WERI-Rb-1 (cell line): ENCODE results near the gene MEGF11.

ENCODE experiments used
- DNase-seq: peaks from one replicate; pipeline ENCODE4 v3.0.0-alpha.2; 2020
- H3K27ac ChIP-seq: fragments of 250-450 bp; sonication (Bioruptor Pico); 2 replicates; pipeline ENCODE4 v1.5.1; 2020; ENCODE audit warnings: mild to moderate bottlenecking, moderate library complexity
- H3K27me3 ChIP-seq: fragments of 250-450 bp; sonication (Bioruptor Pico); 2 replicates; pipeline ENCODE4 v1.5.1; 2021; ENCODE audit warnings: mild to moderate bottlenecking, low read depth, moderate library complexity; ENCODE audit not compliant: insufficient read depth, severe bottlenecking
- H3K36me3 ChIP-seq: fragments of 250-450 bp; sonication (Bioruptor Pico); 2 replicates; pipeline ENCODE4 v1.5.1; 2020; ENCODE audit warnings: mild to moderate bottlenecking, moderate library complexity
- H3K4me3 ChIP-seq: 2 replicates; pipeline ENCODE4 v1.5.1; 2011; ENCODE audit warnings: low read depth, mild to moderate bottlenecking, control low read depth, low read length
- H3K9me3 ChIP-seq: fragments of 250-450 bp; sonication (Bioruptor Pico); 2 replicates; pipeline ENCODE4 v1.5.1; 2021; ENCODE audit warnings: mild to moderate bottlenecking, moderate library complexity; ENCODE audit not compliant: severe bottlenecking
- TF ChIP-seq, protein P1 (sequence below): IDR thresholded peaks from 2 replicates; pipeline ENCODE4 v1.5.1; 2011; ENCODE audit warnings: low read depth, mild to moderate bottlenecking, control low read depth, inconsistent platforms, low read length

MEGF11 gene

DNA sequence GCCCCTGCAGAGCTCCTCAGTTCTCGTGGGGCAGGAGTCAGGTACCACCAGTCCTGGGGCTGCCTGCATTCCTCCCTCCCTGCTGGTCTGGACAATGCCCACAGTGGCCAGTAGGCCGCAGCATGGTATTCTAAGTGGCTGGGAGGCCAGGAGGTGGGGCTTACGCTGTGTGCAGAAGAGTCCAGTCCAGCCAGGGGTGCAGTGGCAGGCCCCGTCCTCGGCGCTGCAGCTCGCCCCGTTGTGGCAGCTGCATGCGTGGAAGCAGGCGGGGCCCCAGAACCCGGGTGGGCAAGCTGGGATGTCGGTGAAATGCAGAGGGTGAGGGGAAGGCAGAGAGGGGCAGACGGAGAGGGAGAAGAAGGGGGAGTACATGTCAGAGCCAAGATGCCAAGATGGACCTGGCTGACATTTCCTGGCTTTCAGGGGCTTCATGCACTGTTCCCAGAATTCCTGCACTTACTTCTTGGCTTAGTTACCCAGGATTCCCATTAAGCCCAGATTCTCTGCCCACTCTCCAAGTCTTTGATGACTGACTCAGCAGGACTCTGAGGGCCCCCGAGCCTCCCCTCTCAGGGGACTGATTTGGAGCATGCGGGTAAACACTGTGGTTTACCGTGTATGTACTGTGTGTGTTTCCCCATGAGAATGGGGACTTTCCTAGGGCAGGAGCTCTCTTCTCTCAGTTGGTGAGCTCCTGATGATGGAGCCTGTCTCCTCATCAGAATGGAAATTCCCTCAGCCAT, 336.7 kb downstream of the MEGF11 start:
- DNase-seq: peak; percentile 89
- Histone ChIP-seq H3K27ac (no peak overlapping the region), H3K9me3 (no peaks in the 10 kb centered on the region)

DNA sequence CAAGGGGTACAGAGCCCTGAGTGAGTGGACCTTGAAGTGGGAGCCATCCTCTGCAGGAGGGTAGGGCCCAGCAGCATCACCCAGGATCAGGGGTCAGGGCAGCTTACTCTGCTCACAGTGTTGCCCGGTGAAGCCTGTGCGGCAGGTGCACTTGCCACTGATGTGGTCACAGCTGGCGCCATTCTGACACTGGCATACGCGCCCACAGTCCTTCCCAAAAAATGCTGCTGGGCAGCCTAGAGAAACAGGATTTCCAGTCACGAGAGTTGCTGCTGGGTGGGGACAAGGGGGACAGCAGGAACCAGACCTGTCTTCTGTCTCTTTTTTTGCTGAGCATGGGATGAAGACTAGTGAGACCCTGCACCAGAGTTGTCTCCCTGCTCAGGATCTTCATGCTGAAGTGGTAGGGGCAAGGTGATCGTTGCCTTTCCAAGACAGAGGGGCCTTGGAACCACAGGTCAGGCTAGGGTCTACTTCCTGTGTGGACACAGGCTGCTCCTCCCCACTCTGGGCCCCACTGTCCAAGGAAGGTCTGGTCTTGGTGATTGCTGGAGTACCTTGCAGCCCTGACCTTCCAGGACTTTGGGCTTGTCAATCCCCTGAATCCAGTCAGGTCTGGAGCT, 337.4 kb downstream of the MEGF11 start:
- TF ChIP-seq, protein P1, sequence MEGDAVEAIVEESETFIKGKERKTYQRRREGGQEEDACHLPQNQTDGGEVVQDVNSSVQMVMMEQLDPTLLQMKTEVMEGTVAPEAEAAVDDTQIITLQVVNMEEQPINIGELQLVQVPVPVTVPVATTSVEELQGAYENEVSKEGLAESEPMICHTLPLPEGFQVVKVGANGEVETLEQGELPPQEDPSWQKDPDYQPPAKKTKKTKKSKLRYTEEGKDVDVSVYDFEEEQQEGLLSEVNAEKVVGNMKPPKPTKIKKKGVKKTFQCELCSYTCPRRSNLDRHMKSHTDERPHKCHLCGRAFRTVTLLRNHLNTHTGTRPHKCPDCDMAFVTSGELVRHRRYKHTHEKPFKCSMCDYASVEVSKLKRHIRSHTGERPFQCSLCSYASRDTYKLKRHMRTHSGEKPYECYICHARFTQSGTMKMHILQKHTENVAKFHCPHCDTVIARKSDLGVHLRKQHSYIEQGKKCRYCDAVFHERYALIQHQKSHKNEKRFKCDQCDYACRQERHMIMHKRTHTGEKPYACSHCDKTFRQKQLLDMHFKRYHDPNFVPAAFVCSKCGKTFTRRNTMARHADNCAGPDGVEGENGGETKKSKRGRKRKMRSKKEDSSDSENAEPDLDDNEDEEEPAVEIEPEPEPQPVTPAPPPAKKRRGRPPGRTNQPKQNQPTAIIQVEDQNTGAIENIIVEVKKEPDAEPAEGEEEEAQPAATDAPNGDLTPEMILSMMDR: no peak
- Histone ChIP-seq H3K27me3 (no peaks in the 10 kb centered on the region), H3K9me3 (no peaks in the 10 kb centered on the region), H3K4me3 (no peak overlapping the region), H3K27ac (no peak overlapping the region), H3K36me3 (no peaks in the 10 kb centered on the region; the same call in 1 of the 2 replicates)
- no peak for DNase-seq

More for the DNA sequence above, 336.7 kb downstream of the MEGF11 start:
- TF ChIP-seq, protein P1: peak; percentile 96
- Histone ChIP-seq H3K4me3 (no peak overlapping the region), H3K36me3 (no peaks in the 10 kb centered on the region; the same call in 1 of the 2 replicates), H3K27me3 (no peaks in the 10 kb centered on the region)

DNA sequence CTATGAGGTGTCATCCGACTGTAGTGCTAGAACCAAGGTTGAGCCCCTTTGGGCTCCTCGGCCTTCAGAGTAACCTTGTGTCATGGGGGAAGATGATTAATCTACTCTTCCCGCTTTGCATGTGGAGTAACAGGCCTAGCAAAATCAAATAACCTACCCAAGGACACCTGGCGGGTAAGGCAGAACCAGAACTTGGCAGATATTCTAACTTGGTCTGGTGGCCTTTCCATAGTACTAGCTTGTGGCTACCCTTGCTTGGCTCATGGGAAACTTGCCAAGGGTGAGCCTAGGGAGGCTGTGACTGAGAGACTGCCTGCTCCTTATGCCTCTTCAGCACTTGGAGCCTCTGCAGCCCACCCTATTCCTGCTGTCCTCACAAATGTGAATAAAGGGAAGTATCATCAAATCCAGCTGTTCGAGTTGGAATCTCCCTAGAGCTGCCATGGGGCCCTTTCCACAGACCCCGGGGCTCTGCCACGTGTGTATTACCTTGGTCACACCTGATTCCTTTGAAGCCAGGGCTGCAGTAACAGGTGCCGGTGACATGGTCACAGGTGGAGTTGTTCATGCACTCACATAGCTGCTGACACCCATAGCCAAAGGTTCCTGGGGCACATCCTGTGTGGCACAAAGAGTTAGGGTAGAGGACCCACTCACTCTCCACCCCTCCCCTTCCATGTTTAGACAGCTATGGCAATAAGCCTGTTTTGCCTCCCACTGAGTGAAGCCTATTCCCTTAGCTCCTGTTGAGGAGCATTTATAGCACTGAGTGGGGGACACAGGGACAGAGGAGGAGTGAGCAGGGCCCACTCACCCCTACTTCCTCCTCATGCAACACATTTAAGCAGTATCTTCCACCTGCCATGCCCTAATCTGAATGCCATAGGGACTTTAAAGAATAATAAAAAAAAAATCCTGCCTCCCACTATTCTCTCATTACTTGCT, 338.3 kb downstream of the MEGF11 start:
- H3K27ac ChIP-seq: no peak overlapping the region
- no peak for DNase-seq
- H3K9me3 ChIP-seq: no peaks in the 10 kb centered on the region

DNA sequence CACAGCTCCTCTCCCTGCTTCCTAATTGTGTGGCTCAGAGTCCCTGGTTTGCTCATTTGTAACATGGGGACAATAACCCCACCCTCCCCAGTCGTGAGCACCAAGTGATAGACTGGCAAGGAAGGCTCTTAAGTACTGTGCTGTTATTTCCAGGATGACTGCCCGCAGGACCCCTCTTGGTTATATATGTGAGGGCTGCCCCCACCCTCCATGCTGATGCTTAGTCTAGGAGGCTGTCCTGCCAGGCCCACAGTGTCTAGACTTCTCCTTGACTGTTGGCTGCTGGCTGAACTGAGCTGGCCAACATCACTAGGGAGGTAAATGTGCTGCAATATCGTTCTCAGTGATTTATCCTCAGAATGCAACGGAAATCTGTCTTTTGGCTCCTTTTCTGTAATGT, 339.2 kb downstream of the MEGF11 start:
- no peaks in the 10 kb centered on the region; the same call in none of the 2 replicates for H3K36me3 ChIP-seq
- H3K9me3 ChIP-seq: no peaks in the 10 kb centered on the region
- H3K27me3 ChIP-seq: no peaks in the 10 kb centered on the region
- no peak overlapping the region for H3K4me3 ChIP-seq
- no peak overlapping the region for H3K27ac ChIP-seq
- TF ChIP-seq, protein P1: no peak
- no peak for DNase-seq

More for the DNA sequence above, 338.3 kb downstream of the MEGF11 start:
- Histone ChIP-seq H3K4me3 (no peak overlapping the region), H3K27me3 (no peaks in the 10 kb centered on the region), H3K36me3 (no peaks in the 10 kb centered on the region; the same call in 1 of the 2 replicates)
- TF ChIP-seq, protein P1: no peak

DNA sequence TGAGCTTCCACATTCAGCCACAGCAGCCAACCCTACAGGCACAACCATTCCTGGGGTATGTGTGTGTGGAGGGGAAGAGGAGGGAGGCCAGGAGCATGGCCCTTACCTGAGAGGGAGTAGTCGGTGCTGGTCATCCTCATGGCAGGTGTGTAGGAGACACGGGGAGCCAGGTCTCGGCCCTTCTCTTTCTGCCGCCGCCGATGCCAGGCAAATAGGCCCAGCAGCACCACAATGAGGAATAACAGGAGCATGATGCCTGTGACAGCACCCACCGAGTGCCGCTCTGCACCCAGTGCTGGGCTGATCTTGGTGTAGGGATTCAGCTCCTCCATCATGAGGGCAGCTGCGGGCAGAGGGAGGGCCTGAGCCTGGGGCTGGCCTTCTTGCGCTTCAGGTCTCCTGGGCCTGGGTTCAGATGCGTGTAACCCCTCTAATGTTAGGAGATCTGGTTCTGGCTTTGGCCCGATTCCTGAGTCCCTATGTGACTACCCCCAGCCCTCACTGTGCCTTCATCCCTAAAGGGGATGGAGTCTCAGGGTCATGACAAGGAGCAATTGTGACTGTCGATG, 339.8 kb downstream of the MEGF11 start:
- H3K9me3 ChIP-seq: no peaks in the 10 kb centered on the region
- H3K27ac ChIP-seq: no peak overlapping the region
- no peaks in the 10 kb centered on the region; the same call in none of the 2 replicates for H3K36me3 ChIP-seq
- H3K27me3 ChIP-seq: no peaks in the 10 kb centered on the region
- no peak for DNase-seq
- TF ChIP-seq, protein P1: no peak
- H3K4me3 ChIP-seq: no peak overlapping the region
